Choroid plexus epithelial cell (primary cell): Measurements from ENCODE around the gene CACNA2D3.

Source experiments
- DNase-seq: peaks from one replicate; pipeline ENCODE4 v3.0.0-alpha.2; 2010; ENCODE audit warnings: low read depth
- H3K4me3 ChIP-seq: 2 replicates; pipeline ENCODE4 v1.5.1; 2011; ENCODE audit warnings: low read depth, mild to moderate bottlenecking, control low read depth, low read length, moderate library complexity
- TF ChIP-seq, protein P1 (sequence below): conservative IDR thresholded peaks from 2 replicates; pipeline ENCODE4 v1.5.1; 2011; ENCODE audit warnings: low read depth, mild to moderate bottlenecking, control low read depth, inconsistent platforms, low read length, moderate library complexity

Gene CACNA2D3

GRCh38 chr3:54358316-54358715 is 236.0 kb downstream of the CACNA2D3 start:
- TF ChIP-seq, protein P1, sequence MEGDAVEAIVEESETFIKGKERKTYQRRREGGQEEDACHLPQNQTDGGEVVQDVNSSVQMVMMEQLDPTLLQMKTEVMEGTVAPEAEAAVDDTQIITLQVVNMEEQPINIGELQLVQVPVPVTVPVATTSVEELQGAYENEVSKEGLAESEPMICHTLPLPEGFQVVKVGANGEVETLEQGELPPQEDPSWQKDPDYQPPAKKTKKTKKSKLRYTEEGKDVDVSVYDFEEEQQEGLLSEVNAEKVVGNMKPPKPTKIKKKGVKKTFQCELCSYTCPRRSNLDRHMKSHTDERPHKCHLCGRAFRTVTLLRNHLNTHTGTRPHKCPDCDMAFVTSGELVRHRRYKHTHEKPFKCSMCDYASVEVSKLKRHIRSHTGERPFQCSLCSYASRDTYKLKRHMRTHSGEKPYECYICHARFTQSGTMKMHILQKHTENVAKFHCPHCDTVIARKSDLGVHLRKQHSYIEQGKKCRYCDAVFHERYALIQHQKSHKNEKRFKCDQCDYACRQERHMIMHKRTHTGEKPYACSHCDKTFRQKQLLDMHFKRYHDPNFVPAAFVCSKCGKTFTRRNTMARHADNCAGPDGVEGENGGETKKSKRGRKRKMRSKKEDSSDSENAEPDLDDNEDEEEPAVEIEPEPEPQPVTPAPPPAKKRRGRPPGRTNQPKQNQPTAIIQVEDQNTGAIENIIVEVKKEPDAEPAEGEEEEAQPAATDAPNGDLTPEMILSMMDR, result no peak
- H3K4me3 ChIP-seq, result no peak overlapping the region
- DNase-seq, result no peak

DNA sequence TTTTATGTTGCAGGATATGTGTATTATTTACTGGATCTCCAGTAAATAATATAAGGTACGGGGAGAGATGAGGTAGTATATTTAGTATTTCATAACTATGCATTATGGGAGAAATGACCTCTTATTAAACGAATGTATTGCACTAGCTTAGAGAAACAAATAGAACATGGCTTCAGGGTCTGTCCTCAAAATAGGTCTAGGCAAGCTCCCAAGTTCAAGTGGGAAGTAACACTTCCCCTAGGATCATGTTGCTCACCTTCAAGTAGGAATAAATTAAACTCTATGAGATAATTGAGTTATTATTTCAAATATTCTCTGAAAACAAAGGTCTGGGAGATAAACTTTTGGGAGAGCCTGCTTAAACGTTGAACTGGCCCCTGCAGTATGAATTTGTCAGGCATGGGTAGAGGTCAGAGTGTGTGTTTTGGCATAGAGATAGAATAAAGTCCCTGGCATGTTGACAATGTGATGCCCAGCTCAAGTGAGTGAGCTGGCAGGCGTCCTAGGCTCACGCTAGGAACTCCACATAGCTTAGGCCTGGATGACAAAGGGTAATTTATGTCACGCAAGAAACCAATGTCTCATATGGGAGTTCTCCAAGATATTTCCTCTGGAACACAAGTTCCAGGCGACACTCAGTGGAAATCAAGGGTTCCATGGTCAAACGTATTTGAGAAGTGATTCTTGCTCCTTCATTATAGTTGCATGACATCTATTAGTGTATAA is 236.8 kb downstream of the CACNA2D3 start:
- H3K4me3 ChIP-seq, result no peak overlapping the region
- DNase-seq, result no peak
- TF ChIP-seq, protein P1, result no peak

- no peak for DNase-seq
- TF ChIP-seq, protein P1, result no peak
- no peak overlapping the region for H3K4me3 ChIP-seq
These were observed 238.0 kb downstream of the CACNA2D3 start for GRCh38 chr3:54360320-54360719.

DNA sequence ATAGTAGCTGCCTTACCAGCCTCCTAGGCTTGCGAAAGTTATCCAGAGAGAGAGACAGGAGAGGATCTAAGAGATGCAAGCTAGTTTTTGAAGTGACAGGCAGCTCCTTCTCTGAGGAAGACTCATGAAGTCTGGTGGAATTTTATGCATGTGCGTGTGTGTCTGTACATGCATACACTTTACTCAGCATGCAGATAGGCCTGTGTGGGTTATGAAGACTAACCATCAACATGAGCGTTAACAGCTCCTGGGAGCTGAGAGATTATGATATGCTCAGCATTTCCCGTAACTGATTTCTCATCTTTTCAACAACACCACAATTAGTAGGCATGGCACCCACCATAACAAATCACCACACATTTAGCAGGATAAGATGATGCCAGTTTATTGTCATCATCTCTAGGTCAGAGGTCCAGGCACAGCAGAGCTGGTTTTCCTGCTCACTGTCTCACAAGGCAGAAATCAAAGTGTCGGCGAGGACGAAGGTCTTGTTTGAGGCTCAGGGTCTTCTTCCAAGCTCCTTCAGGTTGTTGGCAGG is 239.5 kb downstream of the CACNA2D3 start:
- no peak overlapping the region for H3K4me3 ChIP-seq
- TF ChIP-seq, protein P1, result no peak
- DNase-seq, result no peak

DNA sequence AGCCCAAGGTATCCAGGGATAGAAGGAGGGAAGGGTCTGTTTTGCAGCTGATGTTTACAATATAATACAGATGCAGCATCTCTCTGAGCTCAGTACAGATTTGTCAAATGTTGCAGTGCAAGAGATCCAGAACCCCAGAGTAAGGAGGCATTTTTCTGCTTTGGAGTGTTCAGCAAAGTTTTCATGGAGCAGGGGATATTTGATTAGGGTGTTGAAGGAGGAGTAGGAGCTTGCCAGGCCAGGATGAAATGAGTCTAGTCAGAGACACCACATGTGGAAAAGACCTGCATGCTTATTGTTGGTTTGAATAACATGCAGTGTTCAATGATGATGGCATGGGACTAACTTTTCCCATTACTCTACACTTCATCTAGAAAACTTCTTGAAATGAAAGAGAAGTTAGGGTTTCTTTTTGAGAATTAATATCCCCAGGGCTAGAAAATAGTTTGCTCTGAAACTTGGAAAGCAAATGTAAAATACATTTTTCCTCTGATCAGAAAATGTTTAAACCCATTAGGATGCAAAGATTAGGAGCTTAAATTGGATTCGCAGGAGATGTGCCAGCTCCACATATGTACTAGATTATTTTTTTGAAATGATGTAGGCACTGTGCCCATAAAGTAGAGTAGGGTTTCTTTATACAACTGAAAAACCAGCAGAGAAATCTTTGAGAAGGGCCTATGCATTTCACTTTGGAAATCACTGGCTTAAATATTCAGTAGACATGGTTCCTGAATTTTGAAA is 243.8 kb downstream of the CACNA2D3 start:
- TF ChIP-seq, protein P1, result no peak
- no peak overlapping the region for H3K4me3 ChIP-seq

DNA sequence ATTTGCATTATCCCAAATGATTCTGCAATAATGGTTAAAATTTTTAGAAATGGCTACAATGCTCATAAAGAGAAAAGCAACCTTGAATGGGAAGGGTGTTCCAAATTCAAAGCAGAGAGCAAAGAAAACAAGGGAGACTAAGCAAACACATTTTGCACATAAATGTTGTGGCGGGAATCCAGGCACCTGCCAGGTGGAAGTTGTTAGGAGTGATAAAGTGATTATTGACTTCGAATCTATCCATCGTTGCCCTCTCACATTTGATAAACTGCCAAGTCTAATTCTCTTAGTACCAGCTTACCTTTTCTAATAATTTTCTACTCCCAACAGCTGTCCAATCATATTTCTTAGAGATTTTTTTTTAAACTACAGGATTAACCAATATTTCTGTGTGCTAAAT is 244.5 kb downstream of the CACNA2D3 start:
- H3K4me3 ChIP-seq, result no peak overlapping the region
- DNase-seq, result no peak
- TF ChIP-seq, protein P1, result no peak

More for the DNA sequence above, 243.8 kb downstream of the CACNA2D3 start:
- no peak for DNase-seq
